ENCODE results near the gene SAP30BP.

The SAP30BP gene

DNA sequence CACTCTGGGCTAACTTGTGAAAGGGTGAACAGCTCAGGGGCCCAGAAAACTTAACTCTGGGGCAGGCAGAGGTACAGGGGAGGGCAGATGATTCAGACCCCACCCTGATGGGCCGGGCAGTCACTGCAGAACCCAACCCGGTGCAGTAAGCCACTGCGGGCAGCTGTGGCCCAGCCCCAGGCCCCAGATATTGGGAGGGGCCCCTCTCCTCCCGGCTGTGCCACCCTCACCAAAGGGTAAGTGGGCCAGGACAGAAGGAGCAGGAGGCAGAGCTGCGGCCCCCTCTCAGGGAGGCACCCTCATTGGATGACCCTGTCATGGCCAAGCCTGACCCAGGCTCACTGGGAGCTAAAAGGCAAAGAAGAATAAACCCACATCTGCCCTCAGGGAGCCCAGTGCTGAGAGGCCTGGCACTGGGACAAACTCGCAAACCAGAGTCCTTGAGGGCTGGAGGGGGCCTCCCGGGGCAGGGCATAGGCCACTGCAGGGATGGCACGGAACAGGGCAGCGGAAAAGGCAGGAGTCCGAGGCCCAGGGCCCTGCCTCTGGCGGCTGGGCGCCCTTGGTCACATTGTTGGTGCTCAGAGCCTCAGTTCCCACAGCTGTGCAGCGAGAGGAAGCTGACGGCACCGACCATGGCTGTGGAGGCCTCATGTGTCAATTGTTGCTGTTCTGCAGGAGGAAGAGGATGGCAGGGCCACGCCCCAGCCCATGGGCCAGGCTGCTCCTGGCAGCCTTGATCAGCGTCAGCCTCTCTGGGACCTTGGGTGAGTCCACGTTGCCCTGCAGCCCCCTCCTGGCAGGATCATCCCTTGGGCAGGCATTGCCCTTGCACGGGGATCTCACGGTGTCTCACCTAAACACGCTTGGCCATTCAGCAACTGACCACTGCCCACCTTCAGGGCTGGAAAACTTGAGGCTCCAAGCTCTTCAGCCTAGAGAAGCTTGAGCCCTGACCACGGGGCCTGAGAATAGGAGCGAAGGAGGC, 57.2 kb downstream of the SAP30BP start:
- H3K4me3 ChIP-seq (ENCODE audit: low read length): no peak overlapping the region
- no peak overlapping the region for H2AFZ ChIP-seq (ENCODE audit: low read depth, low read length)
- no peaks in the 10 kb centered on the region for H3K36me3 ChIP-seq (ENCODE audit: insufficient read depth, low read length)
- H3K27me3 ChIP-seq (ENCODE audit: insufficient read depth, low read length): peaks cover 68% of the 10 kb centered on the region
- H3K4me1 ChIP-seq (ENCODE audit: insufficient read depth, low read length): no peaks in the 10 kb centered on the region
- H3K9me3 ChIP-seq (ENCODE audit: low read length): no peaks in the 10 kb centered on the region

DNA sequence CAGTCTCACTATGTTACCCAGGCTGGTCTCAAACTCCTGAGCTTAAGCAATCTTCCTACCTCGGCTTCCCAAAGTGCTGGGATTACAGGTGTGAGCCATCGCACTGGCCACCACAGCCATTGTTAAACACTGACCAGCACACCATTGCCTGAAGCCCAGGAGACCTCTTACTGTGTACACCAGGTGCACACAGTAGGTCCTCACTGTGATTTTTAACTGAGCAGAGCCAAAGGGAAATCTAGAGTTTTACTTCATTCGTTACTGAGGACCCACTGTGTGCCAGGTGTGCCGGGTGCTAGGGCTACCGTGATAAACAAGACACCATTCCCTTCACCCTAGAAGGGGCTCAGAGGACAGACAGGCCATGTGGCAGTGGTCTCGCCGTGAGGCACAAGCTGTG, 58.4 kb downstream of the SAP30BP start:
- Histone ChIP-seq H3K27me3 (ENCODE audit: insufficient read depth, low read length) (peaks cover 58% of the 10 kb centered on the region), H3K4me3 (ENCODE audit: low read length) (no peak overlapping the region)

DNA sequence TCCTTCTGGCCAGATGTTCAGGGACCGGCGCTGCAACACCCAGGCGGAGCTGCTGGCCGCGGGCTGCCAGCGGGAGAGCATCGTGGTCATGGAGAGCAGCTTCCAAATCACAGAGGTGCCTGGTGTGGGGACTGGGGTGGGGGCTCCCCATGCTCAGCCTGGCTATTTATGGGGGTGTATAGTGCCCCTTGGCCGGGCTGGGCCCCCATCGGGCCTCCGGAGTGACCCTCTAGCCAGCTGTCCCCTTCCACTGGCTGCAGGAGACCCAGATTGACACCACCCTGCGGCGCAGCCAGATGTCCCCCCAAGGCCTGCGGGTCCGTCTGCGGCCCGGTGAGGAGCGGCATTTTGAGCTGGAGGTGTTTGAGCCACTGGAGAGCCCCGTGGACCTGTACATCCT, 60.3 kb downstream of the SAP30BP start:
- no peak overlapping the region for H2AFZ ChIP-seq (ENCODE audit: low read depth, low read length)

More for the DNA sequence above, 58.4 kb downstream of the SAP30BP start:
- Histone ChIP-seq H2AFZ (ENCODE audit: low read depth, low read length) (no peak overlapping the region), H3K36me3 (ENCODE audit: insufficient read depth, low read length) (no peaks in the 10 kb centered on the region), H3K9me3 (ENCODE audit: low read length) (no peaks in the 10 kb centered on the region), H3K4me1 (ENCODE audit: insufficient read depth, low read length) (no peaks in the 10 kb centered on the region)

DNA sequence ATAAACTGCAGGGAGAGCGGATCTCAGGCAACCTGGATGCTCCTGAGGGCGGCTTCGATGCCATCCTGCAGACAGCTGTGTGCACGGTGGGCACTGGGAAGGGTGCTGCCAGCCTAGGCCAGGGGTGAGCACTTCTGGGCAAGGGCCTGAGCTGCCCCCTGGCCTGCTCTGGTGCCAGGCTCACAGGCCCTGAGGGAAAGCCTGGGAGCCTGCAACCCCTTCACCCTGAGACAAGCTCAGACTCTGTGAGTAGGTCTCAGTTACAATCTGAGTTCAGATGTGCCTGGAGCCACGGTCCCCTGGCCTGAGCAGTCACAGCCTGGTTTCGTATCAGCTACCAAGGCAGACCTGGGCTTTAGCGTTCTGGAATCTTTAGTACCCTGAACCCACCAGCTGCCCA, 62.2 kb downstream of the SAP30BP start:
- Histone ChIP-seq H3K9me3 (ENCODE audit: low read length) (no peaks in the 10 kb centered on the region), H3K27me3 (ENCODE audit: insufficient read depth, low read length) (peaks cover 20% of the 10 kb centered on the region), H2AFZ (ENCODE audit: low read depth, low read length) (no peak overlapping the region), H3K36me3 (ENCODE audit: insufficient read depth, low read length) (no peaks in the 10 kb centered on the region), H3K4me1 (ENCODE audit: insufficient read depth, low read length) (no peaks in the 10 kb centered on the region), H3K4me3 (ENCODE audit: low read length) (no peak overlapping the region)

More for the DNA sequence above, 60.3 kb downstream of the SAP30BP start:
- Histone ChIP-seq H3K27me3 (ENCODE audit: insufficient read depth, low read length) (peaks cover 39% of the 10 kb centered on the region), H3K36me3 (ENCODE audit: insufficient read depth, low read length) (no peaks in the 10 kb centered on the region), H3K4me1 (ENCODE audit: insufficient read depth, low read length) (no peaks in the 10 kb centered on the region), H3K4me3 (ENCODE audit: low read length) (no peak overlapping the region), H3K9me3 (ENCODE audit: low read length) (no peaks in the 10 kb centered on the region)

DNA sequence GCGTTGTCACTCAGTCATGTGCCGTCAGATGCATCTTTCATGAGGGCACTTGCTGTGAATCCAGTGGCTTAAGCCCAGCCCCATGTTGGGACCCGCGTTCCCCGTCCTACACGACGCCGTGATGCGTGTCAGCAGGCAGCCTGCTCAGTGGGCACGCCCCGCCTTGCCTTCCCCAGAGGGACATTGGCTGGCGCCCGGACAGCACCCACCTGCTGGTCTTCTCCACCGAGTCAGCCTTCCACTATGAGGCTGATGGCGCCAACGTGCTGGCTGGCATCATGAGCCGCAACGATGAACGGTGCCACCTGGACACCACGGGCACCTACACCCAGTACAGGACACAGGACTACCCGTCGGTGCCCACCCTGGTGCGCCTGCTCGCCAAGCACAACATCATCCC, 62.9 kb downstream of the SAP30BP start:
- Histone ChIP-seq H3K4me3 (ENCODE audit: low read length) (no peak overlapping the region), H2AFZ (ENCODE audit: low read depth, low read length) (no peak overlapping the region), H3K4me1 (ENCODE audit: insufficient read depth, low read length) (no peaks in the 10 kb centered on the region), H3K9me3 (ENCODE audit: low read length) (no peaks in the 10 kb centered on the region), H3K36me3 (ENCODE audit: insufficient read depth, low read length) (no peaks in the 10 kb centered on the region), H3K27me3 (ENCODE audit: insufficient read depth, low read length) (peaks cover 14% of the 10 kb centered on the region)

DNA sequence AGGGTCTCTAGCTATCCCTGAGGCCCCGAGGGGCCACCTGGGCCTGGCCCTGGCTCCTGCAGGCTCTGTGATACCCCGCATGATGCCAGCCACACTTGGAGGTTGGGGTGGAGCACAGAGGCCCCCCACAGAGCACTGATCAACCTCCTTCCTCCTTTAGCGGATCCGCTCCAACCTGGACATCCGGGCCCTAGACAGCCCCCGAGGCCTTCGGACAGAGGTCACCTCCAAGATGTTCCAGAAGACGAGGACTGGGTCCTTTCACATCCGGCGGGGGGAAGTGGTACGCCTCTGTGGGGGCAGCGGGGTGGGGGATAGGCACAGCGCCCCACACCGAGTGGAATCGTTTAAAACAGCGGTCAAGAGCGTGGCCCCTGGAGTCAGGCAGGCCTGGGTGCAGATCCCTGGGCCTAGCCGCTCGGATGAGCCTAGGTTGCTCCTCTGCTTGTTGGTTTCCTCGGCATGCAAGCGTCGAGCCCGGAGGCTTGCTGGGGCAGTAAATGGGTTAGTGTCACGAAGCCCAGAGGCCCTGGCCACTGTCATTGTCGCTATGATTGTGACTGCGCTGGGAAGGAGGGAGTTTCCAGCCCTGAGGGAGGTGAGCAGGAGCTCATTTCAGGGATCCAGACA, 64.1 kb downstream of the SAP30BP start:
- no peaks in the 10 kb centered on the region for H3K4me1 ChIP-seq (ENCODE audit: insufficient read depth, low read length)
- no peak overlapping the region for H2AFZ ChIP-seq (ENCODE audit: low read depth, low read length)
- H3K36me3 ChIP-seq (ENCODE audit: insufficient read depth, low read length): no peaks in the 10 kb centered on the region
- H3K4me3 ChIP-seq (ENCODE audit: low read length): no peak overlapping the region
- peaks cover 5% of the 10 kb centered on the region for H3K27me3 ChIP-seq (ENCODE audit: insufficient read depth, low read length)
- no peaks in the 10 kb centered on the region for H3K9me3 ChIP-seq (ENCODE audit: low read length)

DNA sequence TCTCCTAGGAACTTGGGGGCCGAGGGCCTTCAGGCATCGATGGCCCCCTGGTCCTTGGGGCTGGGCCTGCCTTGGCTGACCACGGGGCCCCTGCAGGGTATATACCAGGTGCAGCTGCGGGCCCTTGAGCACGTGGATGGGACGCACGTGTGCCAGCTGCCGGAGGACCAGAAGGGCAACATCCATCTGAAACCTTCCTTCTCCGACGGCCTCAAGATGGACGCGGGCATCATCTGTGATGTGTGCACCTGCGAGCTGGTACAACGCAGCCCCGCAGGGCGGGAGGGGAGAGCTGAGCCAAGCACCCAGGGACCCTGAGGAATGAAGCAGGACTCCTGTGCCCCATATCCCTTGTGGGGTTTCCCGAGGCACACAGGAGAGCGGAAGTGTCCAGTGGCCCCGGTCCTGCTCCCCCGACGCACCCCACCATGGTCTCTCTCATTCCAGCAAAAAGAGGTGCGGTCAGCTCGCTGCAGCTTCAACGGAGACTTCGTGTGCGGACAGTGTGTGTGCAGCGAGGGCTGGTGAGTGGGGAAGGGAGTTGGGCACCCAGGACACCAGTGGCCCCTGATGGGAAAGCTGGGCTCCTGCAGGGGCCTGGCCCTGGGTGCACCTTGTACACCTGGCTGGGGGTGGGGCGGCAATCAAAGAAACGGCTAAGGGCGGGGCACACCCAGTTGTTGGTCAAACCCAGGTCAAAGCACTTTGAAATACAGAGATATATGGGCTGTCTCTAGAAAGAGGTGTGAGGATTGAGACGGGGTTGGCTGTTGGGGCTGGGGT, 64.8 kb downstream of the SAP30BP start:
- H3K9me3 ChIP-seq (ENCODE audit: low read length): no peaks in the 10 kb centered on the region
- H3K27me3 ChIP-seq (ENCODE audit: insufficient read depth, low read length): peaks cover 5% of the 10 kb centered on the region
- H3K4me3 ChIP-seq (ENCODE audit: low read length): no peak overlapping the region
- H3K4me1 ChIP-seq (ENCODE audit: insufficient read depth, low read length): no peaks in the 10 kb centered on the region
- H2AFZ ChIP-seq (ENCODE audit: low read depth, low read length): no peak overlapping the region
- no peaks in the 10 kb centered on the region for H3K36me3 ChIP-seq (ENCODE audit: insufficient read depth, low read length)

DNA sequence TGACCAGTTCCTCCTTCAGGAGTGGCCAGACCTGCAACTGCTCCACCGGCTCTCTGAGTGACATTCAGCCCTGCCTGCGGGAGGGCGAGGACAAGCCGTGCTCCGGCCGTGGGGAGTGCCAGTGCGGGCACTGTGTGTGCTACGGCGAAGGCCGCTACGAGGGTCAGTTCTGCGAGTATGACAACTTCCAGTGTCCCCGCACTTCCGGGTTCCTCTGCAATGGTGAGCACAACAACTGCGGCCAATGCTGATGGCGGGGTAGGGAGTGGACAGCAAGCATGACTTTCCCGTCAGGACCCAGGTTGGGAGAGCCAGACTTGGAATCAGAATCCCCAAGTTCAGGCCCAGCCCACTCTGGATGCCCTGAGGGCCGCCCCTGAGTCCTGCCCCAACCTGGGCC, 66.3 kb downstream of the SAP30BP start:
- H3K27me3 ChIP-seq (ENCODE audit: insufficient read depth, low read length): peaks cover 2% of the 10 kb centered on the region
- no peaks in the 10 kb centered on the region for H3K36me3 ChIP-seq (ENCODE audit: insufficient read depth, low read length)
- H3K4me1 ChIP-seq (ENCODE audit: insufficient read depth, low read length): peaks cover 4% of the 10 kb centered on the region
- H3K9me3 ChIP-seq (ENCODE audit: low read length): no peaks in the 10 kb centered on the region
- H2AFZ ChIP-seq (ENCODE audit: low read depth, low read length): no peak overlapping the region
- no peak overlapping the region for H3K4me3 ChIP-seq (ENCODE audit: low read length)

DNA sequence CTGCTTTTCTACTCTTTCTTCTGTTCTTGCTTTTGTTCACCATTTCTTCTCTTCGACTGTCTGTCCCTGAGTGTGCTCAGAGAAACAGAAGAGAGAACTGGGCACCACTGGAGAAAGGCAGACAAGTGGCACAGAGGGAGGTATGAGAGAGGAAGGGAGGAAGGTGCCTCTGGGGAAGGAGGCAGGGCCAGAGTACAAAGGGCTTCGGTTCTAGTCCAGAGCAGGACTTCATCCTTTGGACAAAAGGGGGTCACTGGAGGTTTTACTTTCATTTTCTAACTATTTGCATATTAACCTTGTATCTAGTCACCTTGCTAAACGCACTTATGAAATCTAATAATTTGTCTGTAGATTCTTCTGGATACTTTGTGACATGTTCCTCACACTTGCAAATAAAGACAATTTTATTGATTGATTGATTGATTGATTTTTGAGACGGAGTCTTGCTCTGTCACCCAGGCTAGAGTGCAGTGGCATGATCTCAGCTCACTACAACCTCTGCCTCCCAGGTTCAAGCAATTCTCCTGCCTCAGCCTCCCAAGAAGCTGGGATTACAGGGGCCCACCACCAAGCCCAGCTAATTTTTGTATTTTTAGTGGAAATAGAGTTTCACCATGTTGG, 67.6 kb downstream of the SAP30BP start:
- Histone ChIP-seq H3K9me3 (ENCODE audit: low read length) (no peaks in the 10 kb centered on the region), H3K27me3 (ENCODE audit: insufficient read depth, low read length) (no peaks in the 10 kb centered on the region), H3K4me1 (ENCODE audit: insufficient read depth, low read length) (peaks cover 4% of the 10 kb centered on the region), H3K36me3 (ENCODE audit: insufficient read depth, low read length) (no peaks in the 10 kb centered on the region), H3K4me3 (ENCODE audit: low read length) (no peak overlapping the region), H2AFZ (ENCODE audit: low read depth, low read length) (no peak overlapping the region)

DNA sequence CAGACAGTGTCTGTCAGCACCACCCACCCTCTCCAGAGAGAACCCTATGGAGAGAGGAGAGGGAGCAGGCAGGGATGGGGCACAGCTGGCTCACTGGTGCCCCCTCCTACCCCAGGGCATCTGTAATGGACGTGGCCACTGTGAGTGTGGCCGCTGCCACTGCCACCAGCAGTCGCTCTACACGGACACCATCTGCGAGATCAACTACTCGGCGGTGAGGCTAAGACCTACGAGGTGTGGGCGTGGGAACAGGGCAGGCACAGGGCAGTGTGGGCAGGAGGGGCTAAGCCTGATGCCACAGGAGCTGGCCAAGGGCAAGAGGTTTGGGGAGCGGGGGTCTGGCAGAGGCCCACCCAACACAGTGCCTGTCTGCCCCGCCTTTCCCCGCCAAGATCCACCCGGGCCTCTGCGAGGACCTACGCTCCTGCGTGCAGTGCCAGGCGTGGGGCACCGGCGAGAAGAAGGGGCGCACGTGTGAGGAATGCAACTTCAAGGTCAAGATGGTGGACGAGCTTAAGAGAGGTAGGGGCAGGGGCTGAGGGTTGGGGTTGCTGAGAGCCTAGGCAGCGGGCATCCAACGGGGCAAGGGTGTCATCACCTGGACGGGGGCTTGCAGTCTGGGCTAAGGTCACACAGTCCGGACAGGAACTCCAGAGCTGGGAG, 69.2 kb downstream of the SAP30BP start:
- H3K4me1 ChIP-seq (ENCODE audit: insufficient read depth, low read length): peaks cover 4% of the 10 kb centered on the region
- no peak overlapping the region for H2AFZ ChIP-seq (ENCODE audit: low read depth, low read length)
- H3K27me3 ChIP-seq (ENCODE audit: insufficient read depth, low read length): no peaks in the 10 kb centered on the region
- H3K36me3 ChIP-seq (ENCODE audit: insufficient read depth, low read length): no peaks in the 10 kb centered on the region
- no peaks in the 10 kb centered on the region for H3K9me3 ChIP-seq (ENCODE audit: low read length)
- no peak overlapping the region for H3K4me3 ChIP-seq (ENCODE audit: low read length)

DNA sequence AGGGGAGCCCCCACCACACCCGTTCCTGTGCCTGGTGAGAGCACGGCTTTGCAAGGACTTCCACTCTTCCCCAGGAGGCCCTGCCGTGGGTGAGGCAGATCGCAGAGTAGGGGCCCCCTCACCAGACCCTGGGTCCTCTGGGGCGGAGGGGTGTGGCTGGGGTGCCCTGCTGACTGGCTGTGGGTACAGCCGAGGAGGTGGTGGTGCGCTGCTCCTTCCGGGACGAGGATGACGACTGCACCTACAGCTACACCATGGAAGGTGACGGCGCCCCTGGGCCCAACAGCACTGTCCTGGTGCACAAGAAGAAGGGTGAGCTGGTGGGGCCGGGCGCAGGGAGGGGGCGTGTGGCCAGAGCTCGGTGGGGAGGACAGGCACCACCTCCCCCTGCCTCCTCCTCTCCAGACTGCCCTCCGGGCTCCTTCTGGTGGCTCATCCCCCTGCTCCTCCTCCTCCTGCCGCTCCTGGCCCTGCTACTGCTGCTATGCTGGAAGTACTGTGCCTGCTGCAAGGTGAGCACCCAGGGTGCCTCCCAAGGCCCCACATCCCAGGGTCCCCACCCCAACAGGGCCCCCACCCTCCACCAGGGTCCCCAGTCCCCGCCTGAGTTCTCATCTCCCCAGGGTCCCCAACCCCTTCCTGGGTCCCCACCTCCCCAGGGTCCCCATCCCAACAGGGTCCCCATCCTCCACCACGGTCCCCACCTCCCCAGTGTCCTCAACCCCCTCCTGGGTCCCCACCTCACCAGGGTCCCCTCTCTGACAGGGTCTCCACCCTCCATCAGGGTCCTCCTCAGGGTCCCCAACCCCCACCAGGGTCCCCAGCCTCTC, 70.2 kb downstream of the SAP30BP start:
- H3K9me3 ChIP-seq (ENCODE audit: low read length): no peaks in the 10 kb centered on the region
- no peaks in the 10 kb centered on the region for H3K27me3 ChIP-seq (ENCODE audit: insufficient read depth, low read length)
- H3K4me3 ChIP-seq (ENCODE audit: low read length): no peak overlapping the region
- H3K4me1 ChIP-seq (ENCODE audit: insufficient read depth, low read length): peaks cover 4% of the 10 kb centered on the region
- H2AFZ ChIP-seq (ENCODE audit: low read depth, low read length): no peak overlapping the region
- no peaks in the 10 kb centered on the region for H3K36me3 ChIP-seq (ENCODE audit: insufficient read depth, low read length)

All from neuron (in vitro differentiated cells).